GM03348 (cell line): ENCODE results near the gene TM9SF1.

Experiments
- DNase-seq: peaks from one replicate; pipeline ENCODE4 v3.0.0; 2012; ENCODE audit warnings: low spot score

Gene TM9SF1

GRCh38 chr14:24179294-24179960, 15.8 kb downstream of the TM9SF1 start:
- no peak for DNase-seq

- no peak for DNase-seq
Observed at GRCh38 chr14:24178399-24179178, 16.7 kb downstream of the TM9SF1 start.

- DNase-seq, result no peak
Observed at GRCh38 chr14:24177891-24178290, 17.4 kb downstream of the TM9SF1 start.

- no peak for DNase-seq
Observed at GRCh38 chr14:24177041-24177825, 18.0 kb downstream of the TM9SF1 start.

GRCh38 chr14:24176599-24176998, 18.6 kb downstream of the TM9SF1 start:
- no peak for DNase-seq

GRCh38 chr14:24172871-24173281, 22.4 kb downstream of the TM9SF1 start:
- no peak for DNase-seq

GRCh38 chr14:24172261-24172860, 22.9 kb downstream of the TM9SF1 start:
- DNase-seq, result no peak

GRCh38 chr14:24171422-24172260, 23.6 kb downstream of the TM9SF1 start, which contains the start of gene REC8:
TSS of gene REC8 (plus strand) at chr14:24172080. CDS start at chr14:24172553, 473 bp downstream.
- no peak for DNase-seq

GRCh38 chr14:24167469-24168114, 27.6 kb downstream of the TM9SF1 start:
- no peak for DNase-seq

- DNase-seq, result no peak
Observed at GRCh38 chr14:24165785-24166184, 29.5 kb downstream of the TM9SF1 start.

GRCh38 chr14:24164518-24164991, 30.7 kb downstream of the TM9SF1 start:
- DNase-seq, result no peak

- DNase-seq, result no peak
Observed at GRCh38 chr14:24162093-24162492, 33.1 kb downstream of the TM9SF1 start.

GRCh38 chr14:24160850-24161804, 34.1 kb downstream of the TM9SF1 start, which contains the start of gene IRF9:
TSS of gene IRF9 (plus strand) at chr14:24161265. CDS start at chr14:24162145, 880 bp downstream.
- DNase-seq, result peak; percentile 95

GRCh38 chr14:24160499-24160849, 34.8 kb downstream of the TM9SF1 start:
- DNase-seq, result no peak

GRCh38 chr14:24159777-24160498, 35.3 kb downstream of the TM9SF1 start:
- no peak for DNase-seq

- no peak for DNase-seq
Observed at GRCh38 chr14:24157331-24157730, 37.9 kb downstream of the TM9SF1 start.

- no peak for DNase-seq
Observed at GRCh38 chr14:24156840-24157239, 38.4 kb downstream of the TM9SF1 start.

- no peak for DNase-seq
Observed at GRCh38 chr14:24155100-24155499, 40.1 kb downstream of the TM9SF1 start.
